Dedifferentiated amniotic fluid mesenchymal stem cell (primary cell): ENCODE results near the gene DYNC2LI1.

Experiments used
- DNase-seq: peaks from one replicate; pipeline ENCODE4 v3.0.0-alpha.2; 2016; ENCODE audit errors: extremely low spot score

DYNC2LI1 gene

DNA sequence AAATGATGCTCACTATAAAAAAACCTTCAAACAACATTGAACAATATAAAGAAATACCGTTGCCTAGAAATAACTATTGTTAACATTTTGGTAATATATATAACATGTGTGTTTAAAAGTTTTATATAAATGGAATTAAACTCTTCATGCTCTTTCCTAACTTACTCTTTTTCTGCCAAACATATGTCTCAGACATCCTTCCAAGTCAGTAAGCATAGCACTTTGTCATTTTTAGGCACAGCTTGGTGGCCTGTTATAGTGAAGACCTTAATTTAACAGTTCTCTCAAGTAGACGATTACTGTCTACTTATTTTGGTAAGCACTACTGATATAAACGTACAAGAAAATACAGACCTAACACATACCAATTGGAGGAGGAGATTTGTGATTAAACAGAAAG, 40.9 kb downstream of the DYNC2LI1 start:
- DNase-seq: no peak

DNA sequence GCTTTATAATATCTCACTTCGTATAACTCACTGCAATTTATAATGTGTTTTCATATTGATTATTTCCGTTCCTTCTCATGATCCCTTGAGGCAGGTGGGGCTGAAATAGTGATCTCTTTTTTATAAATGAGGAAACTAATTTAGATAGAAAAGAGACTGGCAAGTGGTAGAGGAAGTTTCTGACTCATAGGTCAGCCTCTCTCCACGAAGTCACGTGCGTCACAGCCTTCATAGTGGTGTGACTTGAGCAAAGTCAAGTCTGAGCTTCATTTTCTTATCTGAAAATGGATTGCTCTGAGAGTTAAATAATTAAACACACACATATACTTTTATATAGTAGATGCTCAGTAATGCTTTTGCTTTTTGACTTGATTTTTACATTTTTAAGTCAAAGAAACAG, 44.9 kb downstream of the DYNC2LI1 start:
- no peak for DNase-seq

DNA sequence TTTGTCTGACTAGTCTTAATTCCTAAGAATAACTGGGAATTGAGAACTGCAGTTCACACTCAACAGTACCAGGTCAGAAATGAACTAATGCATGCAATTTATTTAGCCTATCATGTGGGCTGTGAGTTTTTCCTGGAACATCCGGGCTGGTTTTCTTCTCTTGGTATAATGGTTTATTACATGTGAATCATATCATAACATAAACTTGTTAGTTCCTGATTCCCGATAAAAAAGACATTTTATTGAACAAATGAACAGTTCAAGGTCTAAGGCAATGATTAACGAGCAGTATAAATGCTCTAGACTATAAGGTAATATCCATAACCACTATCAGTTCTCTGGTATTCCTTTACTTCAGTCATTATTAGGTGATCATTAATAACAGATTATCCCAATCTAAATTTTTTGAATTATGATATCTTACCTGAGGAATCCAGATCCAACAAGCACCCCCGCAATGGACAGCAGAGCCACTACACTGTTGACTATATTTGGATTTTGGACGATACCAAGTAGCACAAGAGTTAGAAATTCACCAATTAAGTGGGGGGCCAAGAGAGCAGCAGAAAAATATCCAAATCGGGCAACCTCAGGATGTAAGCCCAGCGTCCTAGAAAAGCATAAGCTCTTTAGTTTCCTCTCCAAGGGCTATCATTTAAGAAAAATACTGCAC, 45.8 kb downstream of the DYNC2LI1 start:
- DNase-seq: no peak

DNA sequence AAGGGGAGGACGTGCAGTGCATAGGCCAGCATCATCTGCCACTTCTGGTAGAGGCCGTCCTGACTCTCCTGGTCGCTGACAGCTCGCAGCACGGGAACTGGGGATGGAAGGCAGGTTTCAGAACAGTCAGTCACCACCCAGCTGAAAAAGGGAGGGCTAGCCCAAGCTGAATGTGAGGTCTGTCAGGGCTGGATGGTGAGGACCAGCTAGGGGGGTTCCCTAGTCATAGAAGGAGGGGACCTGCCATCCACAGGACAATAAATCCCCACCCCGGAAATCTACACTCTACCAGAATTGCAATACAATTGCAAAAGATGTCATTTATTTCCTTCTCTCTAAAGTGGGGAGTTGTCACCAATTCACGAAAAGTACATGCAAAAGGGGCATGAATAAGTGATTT, 49.0 kb downstream of the DYNC2LI1 start:
- DNase-seq: no peak

DNA sequence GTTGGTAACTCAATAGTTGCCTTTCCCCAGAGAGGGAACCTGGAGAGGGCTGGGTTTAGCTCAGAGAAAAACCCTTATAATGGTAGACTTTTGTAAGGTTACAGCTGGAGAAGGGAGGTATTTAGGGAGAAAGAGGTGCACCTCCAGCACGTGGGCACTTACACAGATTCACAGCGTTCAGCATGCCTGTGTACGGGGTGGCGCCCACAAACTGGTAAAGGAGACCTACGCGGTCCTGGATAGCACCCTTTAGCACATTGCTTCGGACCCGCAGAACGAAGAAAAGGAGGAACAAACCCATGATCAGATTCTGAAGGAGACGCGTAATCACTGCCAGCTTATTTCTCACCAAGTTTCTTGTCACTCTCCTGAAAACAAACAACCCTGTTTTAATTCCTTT, 49.9 kb downstream of the DYNC2LI1 start:
- DNase-seq: no peak

DNA sequence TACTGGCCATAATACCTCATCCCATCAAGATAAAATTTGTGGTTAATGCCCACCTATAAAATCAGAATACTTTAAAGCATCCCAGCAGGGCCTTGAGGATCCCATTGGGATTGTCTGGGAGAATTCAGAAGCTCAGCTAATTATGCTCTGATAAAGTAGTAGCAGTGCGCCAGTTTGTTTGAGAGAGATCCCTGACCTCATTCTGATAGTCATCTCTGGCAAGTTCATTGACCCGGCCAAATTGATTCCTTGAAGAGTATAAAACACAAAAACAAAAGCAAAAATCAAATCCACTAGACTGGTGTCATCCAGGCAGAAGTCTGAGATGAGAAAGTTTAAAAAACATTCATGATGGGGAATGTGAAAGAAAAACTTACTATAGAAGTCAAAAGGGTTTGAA, 50.7 kb downstream of the DYNC2LI1 start:
- DNase-seq: no peak

DNA sequence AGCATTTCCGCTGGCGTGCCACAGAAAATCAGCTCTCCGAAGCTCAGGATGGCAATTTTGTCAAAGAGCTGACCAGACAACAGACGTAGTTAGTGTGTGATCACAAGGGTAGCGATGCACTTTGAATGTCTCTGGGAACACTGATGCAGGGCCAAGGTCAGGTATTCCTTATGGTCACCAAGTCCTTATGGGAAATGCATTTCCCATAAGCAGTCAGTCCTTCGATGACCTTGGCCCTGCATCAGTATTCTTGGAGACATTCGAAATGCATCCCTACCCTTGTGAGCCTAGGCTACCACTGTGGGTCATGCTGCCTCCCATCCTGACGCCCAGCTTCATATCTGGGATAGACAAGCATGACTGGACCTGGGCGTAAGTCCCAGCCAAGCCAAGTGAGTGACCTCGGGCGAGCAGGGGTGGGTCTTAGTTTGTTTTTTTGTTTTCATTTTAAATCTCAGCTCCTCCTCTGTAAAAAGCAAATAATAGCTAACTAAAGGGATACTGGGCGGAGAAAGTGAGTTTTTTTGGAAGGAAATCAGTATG, 51.2 kb downstream of the DYNC2LI1 start:
- DNase-seq: no peak

DNA sequence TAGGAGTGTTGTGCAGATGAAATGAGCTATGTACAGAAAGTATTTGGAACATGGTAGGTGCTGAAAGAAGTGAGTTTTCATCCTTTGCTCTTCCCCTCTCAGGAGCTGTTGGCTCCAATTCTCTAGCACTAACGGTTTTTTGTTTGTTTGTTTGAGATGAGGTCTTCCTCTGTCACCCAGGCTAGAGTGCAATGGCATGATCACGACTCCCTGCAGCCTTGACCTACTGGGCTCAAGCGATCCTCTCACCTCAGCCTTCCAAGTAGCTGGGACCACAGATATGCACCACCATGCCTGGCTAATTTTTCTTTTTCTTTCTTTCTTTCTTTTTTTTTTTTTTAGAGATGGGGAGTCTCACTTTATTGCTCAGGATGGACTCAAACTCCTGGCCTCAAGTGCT, 52.0 kb downstream of the DYNC2LI1 start:
- no peak for DNase-seq

DNA sequence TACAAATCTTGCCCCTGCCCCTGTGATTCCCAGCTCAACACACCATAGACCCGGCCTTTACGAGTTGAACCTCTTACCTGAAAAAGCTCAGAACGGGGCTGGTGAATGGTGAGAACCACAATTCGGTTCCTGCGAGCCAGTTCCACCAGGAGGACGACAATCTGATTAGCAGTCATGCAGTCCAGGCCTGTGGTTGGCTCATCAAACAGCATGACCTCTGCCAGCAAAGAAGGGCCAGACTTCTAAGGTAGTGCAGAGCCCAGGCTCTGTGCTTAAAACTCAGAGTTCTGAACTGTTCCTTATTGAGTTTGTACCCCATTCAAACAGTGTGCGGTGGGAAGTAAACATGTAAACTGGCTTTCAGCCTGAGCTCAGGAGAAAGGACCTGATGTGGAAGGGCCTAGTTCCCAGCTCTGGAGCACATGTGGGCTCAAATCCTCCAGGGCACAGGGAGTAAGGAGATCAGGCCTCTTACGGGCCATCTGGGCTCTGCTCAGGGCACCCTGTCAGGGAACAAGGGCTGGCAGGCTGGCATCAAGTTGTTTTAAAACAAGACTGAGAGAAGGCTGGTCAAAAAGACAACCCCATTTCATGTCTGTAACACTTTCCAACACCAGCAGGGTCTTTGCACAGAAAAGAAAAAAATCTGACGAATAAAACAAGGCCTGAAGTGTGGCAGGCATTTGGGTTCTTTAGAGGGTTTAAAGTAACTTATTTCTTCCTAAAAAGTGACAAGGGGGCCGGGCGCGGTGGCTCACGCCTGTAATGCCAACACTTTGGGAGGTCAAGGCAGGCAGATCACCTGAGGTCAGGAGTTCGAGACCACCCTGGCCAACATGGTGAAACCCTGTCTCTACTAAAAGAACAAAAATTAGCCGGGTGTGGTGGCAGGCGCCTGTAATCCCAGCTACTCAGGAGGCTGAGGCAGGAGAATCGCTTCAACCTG, 52.7 kb downstream of the DYNC2LI1 start:
- no peak for DNase-seq

DNA sequence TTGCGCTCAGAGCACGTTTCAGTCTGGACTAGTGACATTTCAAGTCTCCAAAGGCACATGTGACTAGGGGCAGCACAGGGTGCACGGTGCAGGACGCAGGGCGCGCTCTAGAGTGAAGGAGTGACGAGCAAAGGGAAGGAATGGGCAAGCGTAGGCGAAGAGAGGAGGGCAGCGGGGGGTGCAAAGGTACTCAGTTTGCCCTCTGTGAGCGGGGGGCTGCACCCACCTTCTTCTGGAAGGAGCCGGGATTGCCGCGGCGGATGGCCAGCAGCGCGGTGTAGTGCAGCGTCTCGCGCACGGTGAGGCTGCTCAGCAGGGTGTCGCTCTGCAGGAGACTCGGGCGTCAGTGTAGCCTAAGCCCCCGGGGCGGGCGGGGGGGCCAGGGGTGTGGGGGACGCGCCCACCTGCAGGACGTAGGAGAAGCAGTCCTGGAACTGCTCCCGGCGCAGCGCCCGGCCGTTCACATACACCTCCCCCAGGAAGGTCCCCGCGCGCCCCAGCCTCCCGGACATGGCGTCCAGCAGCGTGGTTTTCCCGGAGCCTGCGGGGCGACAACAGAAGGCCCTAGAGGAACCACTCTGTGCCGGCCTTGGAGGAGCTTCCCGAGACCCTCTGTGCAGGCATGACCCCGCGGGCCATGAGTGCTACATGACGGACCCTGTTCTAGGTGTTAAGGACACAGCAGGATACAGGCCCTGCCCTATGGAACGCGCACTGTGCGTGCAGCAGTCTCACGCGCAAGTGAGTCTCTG, 57.9 kb downstream of the DYNC2LI1 start:
- DNase-seq: no peak

DNA sequence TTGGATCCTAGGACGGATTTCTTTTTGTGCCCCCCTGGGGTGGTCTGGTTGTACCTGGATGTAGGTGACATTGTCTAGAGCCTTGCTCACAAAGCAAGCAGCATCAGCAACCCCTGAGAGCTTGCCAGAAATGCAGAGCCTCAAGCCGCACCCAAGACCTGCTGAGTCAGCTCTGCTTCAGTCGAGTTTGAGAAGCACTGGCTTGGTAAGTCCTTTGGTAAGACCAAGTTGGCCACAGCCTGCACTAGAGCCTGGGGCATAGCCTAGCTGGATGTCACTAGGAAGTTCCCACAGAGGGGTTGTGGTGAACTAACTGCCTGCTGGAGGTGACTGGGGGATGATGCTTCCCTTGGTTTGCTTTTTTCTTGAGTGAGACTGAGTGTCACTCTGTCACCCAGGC, 58.6 kb downstream of the DYNC2LI1 start:
- DNase-seq: no peak

DNA sequence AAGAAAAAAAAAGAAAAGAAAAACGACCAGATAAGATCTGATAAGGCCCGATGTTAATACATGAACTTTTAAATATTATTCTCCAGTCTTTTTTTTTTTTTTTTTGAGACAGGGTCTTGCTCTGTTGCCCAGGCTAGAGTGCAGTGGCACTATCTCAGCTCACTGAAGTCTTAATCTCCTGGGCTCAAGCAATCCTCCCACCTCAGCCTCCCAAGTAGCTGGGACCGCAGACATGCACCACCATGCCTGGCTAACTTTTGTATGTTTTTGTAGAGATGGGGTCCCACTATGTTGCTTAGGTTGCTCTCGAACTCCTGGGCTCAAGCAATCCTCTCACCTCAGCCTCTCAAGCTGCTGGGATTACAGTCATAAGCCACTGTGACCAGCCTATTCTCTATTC, 63.2 kb downstream of the DYNC2LI1 start:
- DNase-seq: no peak

DNA sequence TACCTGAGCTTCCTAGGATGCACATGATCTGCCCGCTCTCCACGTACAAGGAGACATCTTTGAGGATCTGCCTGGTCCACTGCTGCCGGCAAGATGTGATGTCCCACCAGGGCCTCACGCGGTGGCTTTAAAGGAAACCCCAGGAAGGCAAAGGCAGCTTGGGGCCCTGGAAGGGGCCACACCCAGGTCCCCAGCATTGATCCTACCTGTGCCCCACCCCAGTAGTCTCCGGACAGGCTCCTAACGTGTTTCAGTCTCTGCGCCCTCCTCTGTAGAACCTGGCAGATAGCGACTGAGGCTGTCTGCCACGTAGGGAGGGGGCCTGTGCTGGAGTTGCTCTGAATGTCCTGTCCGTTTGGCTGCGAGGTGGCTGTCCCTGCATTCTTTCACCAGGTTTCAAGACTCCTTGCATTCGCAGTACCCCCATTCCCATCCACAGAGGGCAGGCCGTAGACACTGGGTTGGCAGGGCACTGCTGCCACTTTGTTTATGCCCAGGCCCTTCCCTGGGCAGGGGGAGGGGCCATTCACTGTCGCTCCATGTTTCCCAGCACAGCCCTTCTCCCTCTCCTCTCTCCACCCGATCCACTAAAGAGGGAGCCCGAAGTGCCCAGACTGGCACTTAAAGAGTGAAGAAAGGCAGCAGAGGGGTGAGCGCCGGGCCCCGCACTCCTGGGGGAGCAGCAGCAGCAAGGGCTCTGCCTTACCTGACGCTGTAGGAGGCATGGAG, 64.2 kb downstream of the DYNC2LI1 start:
- DNase-seq: no peak

DNA sequence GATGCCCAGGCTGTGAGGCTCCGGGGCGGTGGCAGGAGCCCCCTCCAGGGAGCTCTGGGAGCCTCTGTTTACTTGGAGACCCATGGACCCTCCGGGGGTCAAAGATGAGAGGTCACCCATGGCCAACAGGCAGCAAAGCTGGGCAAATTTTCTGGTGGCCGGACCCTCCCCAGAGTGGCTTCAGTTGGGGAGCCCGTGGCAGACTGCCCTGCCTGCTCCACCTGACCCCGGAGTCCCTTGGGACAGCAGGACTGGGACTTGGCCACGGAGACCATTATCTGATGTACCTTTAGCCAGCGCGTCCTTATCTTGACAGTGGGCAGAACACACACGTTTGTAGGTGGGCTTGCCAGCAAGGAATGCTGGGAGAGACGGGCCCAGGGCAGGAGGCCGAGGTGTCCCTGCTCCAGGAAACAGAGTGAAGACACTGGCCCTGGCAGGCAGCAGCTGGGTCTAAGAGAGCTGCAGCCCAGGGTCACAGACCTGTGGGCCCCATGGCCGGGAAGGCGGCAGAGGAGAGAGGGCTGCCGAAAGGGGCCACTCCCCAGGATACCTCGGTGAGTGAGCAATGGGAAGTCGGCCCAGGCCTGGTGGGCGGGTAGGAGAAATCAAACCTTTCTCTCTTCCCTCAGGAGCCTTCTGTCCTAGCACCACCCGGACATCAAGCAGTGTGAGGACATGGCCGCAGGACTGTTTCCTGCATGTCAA, 64.9 kb downstream of the DYNC2LI1 start, which contains the start of the genes ABCG5 and ABCG8:
Gene ABCG5, minus strand, starts transcription at position 280 of the 708 bp plus-strand sequence. Its CDS starts 160 bp downstream, at position 120.
Gene ABCG8, plus strand, starts transcription at position 412 of the 708 bp plus-strand sequence. Its CDS starts 83 bp downstream, at position 495.
- DNase-seq: no peak

DNA sequence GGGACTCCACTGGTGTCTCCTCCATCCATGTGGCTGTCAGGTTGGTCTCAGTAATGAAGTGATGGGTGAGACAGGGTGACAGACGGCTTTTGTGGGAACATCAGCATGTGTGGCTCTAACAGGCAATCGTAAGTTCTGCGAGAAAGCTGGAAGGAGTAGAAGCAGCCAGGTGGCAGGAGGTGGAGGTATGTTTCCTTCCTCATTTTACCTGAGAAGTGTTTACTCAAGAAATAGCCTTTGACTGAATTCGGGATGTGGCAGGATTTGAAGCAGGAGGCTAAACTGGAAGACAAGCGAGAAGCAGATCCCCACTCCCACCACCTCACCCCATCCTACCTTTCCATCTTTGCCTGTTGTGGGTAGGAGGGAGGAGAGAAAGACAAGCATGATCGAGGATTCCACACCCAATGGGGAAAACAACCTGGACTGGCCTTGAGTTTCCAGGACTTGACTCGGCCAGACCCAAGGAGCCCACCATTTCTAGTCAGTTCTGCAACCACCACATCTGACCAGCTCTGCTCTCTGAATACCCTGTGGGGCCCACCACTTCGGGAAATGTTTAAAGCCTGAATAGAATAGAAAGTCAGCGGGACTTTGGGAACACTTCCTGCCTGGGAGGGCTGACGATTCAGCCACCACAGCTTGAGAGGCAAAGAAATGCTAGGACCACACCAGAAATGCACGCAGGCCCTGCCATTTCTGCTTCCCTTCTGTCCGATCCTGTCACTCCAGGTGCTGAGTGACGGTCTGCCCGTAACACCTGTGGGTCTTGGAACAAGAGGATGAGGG, 66.1 kb downstream of the DYNC2LI1 start:
- no peak for DNase-seq

DNA sequence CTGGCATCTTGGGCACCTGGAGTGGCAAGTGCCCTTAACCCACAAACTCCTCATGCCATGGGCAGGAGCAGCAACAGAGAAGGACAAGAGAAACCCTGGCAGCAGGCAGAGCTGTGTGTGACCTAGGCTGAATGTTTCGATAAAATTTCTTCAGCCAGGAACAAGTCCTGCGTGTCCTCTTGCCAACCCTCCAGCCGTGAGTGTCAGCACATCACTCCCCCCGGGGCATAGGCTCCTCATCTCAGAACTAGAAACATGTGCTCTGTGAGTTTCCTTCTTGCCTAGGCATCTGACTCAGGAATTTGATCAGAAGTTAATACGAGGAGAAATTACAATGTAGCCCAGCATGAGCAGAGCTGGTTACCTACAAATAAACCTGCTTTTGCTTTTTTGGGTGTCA, 67.1 kb downstream of the DYNC2LI1 start:
- DNase-seq: no peak

DNA sequence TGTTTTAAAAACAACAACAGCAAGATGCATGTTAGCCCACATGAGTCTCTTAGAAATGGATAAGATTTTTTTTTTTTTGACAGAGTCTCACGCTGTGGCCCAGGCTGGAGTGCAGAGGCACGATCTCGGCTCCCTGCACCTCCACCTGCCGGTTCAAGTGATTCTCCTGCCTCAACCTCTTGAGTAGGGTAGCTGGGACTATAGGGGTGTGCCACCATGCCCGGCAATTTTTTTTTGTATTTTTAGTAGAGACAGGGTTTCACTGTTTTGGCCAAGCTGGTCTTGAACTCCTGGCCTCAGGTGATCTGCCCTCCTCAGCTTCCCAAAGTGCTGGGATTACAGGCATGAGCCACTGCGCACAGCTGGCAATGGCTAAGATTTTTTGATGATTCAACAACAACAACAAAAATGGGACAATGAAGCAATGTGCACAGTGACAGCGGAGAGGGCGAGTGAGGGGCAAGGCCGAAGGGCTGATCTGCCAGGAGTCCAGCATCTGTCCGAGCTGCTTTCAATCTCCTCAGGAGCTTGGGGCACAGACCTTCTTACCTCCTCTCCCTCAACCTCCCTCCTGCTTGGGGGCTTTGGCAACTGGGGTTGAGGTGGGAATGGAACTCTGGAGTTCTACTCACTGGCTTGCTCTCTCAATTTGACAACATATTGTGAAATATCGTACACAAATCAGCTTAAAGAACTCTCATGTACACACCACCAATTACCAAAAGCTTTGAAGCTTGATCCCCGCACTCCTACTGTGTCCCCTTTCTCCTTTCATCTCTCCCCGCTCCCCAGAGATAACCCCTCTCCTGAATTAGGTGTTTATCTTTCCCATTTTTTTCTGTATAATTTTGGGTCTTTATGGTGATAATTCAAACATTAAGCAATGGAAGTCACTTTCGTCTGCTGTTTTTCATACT, 68.4 kb downstream of the DYNC2LI1 start:
- no peak for DNase-seq

DNA sequence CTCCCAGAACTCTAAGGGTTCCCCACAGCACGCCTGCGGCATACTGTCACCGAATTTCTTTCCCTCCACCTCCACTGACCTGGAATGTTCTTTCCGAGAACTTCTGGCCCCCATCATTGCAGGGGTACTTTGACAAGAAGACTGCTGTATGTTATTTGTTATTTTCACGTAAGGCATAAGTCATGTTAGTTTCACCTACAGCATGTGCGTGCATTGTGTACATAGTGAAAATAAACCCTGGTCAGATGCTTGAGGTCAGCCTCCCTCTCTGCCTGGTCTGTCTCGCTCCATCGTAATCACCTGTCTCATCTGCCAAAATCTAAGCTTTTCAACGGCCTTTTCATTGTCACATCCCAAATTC, 69.0 kb downstream of the DYNC2LI1 start:
- DNase-seq: no peak

DNA sequence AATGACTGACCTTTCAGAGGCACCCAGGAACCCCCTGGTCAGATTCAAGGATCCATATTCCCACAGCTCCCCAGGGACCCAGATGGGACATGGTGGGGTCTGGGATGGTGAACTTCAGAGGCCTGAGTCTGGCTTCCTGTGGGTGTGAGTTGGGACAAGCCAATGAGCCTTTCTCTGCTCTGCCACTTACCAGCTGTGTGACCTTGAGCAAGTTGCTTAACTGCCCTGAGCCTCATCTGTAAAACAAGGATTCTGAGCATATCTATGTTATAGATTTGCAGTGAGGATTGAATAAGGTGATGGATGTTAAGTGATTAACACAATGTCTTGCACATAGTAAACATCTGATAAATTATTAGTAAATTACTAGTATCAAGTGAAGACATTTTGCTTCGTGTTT, 71.3 kb downstream of the DYNC2LI1 start:
- no peak for DNase-seq
